MCF 10A (cell line): ENCODE results near the gene MYL6B. TPM values are rescaled to one million over a fixed set of nuclear protein-coding genes. Genes with fewer than 3 reads are reported as not detected.

Experiments
- BruUV-seq: library from RNA; stranded (reverse); fragments of 400-500 nt; replicated peaks from 2 replicates; lab custom pipeline; 2021; lab: Mats Ljungman, UMichigan
- CTCF ChIA-PET: fragments of 300-600 bp; sonication (Branson Sonifier 250); formaldehyde crosslinking; extraction: SDS; loops from one replicate; lab custom pipeline; 2021; ENCODE audit warnings: antibody characterized with exemption, inconsistent platforms; lab: Yijun Ruan, JAX
- POLR2A ChIA-PET: fragments of 300-600, 350-650 bp; sonication (Branson Sonifier 250); formaldehyde crosslinking; extraction: SDS; loops from one replicate; lab custom pipeline; 2020; ENCODE audit warnings: antibody characterized with exemption, inconsistent platforms; lab: Yijun Ruan, JAX
- DNase-seq: peaks from one replicate; pipeline ENCODE4 v3.0.0-alpha.2; 2018; ENCODE audit not compliant: unreplicated experiment
- H3K27ac Mint-ChIP-seq: one replicate; pipeline ENCODE4 v1.8.0; 2022; ENCODE audit warnings: mild to moderate bottlenecking, low read depth, mixed read lengths; ENCODE audit not compliant: unreplicated experiment
- H3K27me3 Mint-ChIP-seq: one replicate; pipeline ENCODE4 v1.8.0; 2022; ENCODE audit warnings: mixed read lengths; ENCODE audit not compliant: insufficient read depth, unreplicated experiment
- H3K36me3 Mint-ChIP-seq: one replicate; pipeline ENCODE4 v1.8.0; 2022; ENCODE audit warnings: mild to moderate bottlenecking, moderate library complexity, mixed read lengths; ENCODE audit not compliant: insufficient read depth, unreplicated experiment
- H3K4me1 Mint-ChIP-seq: one replicate; pipeline ENCODE4 v1.8.0; 2022; ENCODE audit warnings: mixed read lengths; ENCODE audit not compliant: insufficient read depth, unreplicated experiment
- H3K4me3 Mint-ChIP-seq: one replicate; pipeline ENCODE4 v1.8.0; 2022; ENCODE audit warnings: mild to moderate bottlenecking, moderate library complexity, mixed read lengths; ENCODE audit not compliant: unreplicated experiment
- H3K9me3 Mint-ChIP-seq: one replicate; pipeline ENCODE4 v1.8.0; 2022; ENCODE audit warnings: mixed read lengths; ENCODE audit not compliant: unreplicated experiment
- intact Hi-C: fragments of 100-400 bp; cut with micrococcal nuclease; formaldehyde crosslinking; loops from 2 replicates; pipeline ENCODE4 v1.14.1; 2022
- total RNA-seq: library from RNA; stranded (reverse); gene quantifications from 2 replicates; pipeline ENCODE4 v1.2.3, GENCODE V29; 2022
- TF ChIP-seq, protein P1 (sequence below): fragments of 200-600 bp; IDR thresholded peaks from one replicate; pipeline ENCODE4 v1.8.0; 2022; ENCODE audit warnings: antibody characterized with exemption, mild to moderate bottlenecking; ENCODE audit not compliant: unreplicated experiment

The MYL6B gene
- total RNA-seq, 1 experiment from 2014 or later = 46.0 TPM

DNA sequence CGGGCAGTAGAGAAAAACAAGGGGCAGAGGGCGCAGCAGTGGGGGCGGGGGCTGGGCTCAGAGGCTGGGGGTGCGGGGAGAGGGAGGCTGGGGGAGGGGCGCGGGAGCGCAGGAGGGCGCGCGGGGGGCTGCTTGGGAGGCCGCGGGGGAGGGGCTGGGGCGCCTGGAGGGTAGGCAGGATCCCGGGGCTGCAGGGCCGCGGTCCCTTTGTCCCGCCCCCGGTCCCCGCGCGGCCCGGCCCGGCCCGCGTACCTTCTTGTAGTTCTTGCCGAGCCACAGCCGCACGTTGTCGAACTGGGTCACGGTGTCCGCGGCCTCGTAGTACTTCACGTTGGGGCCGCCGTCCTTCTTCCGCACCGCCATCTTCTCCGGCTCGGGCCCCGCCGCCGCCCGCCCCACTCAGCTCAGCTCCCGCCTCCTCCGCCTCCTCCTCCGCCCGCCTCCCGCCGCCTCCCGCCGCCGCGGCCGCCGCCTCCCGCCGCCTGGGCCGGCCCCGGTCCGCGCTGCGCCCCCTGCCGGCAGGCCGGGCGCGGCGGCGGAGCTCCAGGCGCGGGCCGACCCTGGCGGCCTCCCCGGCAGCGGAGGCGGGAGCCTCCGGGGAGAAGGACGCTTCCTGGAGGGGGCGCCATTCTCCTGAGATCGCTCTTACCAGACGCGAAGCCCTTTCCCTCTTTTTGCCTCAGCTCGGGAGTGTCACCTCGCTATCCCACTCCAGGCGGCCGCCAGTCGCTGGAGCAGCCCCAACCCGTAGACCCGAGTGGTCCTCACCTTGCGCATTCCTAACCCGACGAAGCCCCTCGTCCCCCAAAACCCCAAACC lies 36.9 kb downstream of the MYL6B start, which contains the start of gene SMARCC2:
TSS of gene SMARCC2 (minus strand) at position 385 of the 819 bp plus-strand sequence. CDS start at position 363, 22 bp downstream.
- Mint-ChIP-seq H3K27me3 (no peaks in the 10 kb centered on the region), H3K27ac (peak within 1 kb of the TSS; percentile 93), H3K36me3 (peaks cover 37% of the 10 kb centered on the region), H3K4me1 (peaks cover 38% of the 10 kb centered on the region), H3K4me3 (peak within 1 kb of the TSS; percentile 85), H3K9me3 (no peaks in the 10 kb centered on the region)
- DNase-seq = peak; percentile 87
- ChIA-PET CTCF (interaction anchor here (0.5 to 6.6 kb wide), 37 partner anchors 11 to 1882 kb away, joined by 3 to 83 read pairs (median 4); partner anchors contain the start of genes APOF, ESYT1, RNF41 and ZC3H10), POLR2A (interaction anchor here (0.6 to 7.9 kb wide), 35 partner anchors 9 to 406 kb away, joined by 3 to 140 read pairs (median 6); partner anchors contain the start of genes CNPY2, COQ10A, CS and ESYT1)
- intact Hi-C loops = loop anchor here (1.0 kb wide), 1 partner anchor 63 kb away; no protein-coding TSS in a partner anchor
- no TSS peak for BruUV-seq
- TF ChIP-seq, protein P1, sequence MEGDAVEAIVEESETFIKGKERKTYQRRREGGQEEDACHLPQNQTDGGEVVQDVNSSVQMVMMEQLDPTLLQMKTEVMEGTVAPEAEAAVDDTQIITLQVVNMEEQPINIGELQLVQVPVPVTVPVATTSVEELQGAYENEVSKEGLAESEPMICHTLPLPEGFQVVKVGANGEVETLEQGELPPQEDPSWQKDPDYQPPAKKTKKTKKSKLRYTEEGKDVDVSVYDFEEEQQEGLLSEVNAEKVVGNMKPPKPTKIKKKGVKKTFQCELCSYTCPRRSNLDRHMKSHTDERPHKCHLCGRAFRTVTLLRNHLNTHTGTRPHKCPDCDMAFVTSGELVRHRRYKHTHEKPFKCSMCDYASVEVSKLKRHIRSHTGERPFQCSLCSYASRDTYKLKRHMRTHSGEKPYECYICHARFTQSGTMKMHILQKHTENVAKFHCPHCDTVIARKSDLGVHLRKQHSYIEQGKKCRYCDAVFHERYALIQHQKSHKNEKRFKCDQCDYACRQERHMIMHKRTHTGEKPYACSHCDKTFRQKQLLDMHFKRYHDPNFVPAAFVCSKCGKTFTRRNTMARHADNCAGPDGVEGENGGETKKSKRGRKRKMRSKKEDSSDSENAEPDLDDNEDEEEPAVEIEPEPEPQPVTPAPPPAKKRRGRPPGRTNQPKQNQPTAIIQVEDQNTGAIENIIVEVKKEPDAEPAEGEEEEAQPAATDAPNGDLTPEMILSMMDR = peak; percentile 75

DNA sequence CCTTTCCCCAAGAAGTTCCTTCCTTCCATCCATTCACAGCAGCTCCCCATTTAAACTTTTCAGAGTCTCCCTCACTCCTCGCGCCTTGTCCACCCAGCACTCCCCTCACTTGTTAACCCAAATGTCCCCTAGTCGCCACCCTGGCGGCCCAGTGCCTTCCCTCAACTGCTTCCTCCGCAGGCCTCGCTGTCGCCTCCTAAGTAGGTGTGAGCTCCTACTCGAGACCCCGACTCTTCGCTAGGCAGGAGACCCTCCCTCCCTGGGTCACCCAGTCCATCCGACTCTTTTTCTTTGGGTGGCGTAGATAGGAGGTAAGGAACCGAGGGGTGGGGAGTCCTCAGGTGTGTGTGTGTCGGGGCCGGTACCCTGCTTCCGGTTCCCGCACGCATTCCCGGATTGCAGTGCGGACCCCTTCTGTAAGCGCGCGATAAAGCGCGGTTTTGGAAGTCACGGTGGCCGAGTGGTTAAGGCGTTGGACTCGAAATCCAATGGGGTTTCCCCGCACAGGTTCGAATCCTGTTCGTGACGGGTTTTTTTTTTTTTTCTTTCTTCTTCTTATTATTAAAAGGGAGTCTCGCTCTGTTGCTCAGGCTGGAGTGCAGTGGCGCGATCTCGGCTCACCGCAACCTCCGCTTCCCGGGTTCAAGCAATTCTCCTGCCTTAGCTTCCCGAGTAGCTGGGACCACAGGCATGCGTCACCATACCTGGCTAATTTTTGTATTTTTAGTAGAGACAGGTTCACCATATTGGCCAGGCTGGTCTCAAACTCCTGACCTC lies 37.7 kb downstream of the MYL6B start:
- CTCF ChIA-PET = interaction anchor here (0.5 to 6.6 kb wide), 37 partner anchors 12 to 1882 kb away, joined by 3 to 83 read pairs (median 4); partner anchors contain the start of genes APOF, ESYT1, RNF41 and ZC3H10
- no TSS peak for BruUV-seq

GRCh38 chr12:56190695-56191155 lies 38.3 kb downstream of the MYL6B start:
- H3K36me3 Mint-ChIP-seq = peaks cover 24% of the 10 kb centered on the region
- H3K27ac Mint-ChIP-seq = peak overlapping the region; percentile 93
- no peaks in the 10 kb centered on the region for H3K27me3 Mint-ChIP-seq
- H3K9me3 Mint-ChIP-seq = no peaks in the 10 kb centered on the region
- peak; percentile 31 for DNase-seq
- intact Hi-C loops = loop anchor here (1.0 to 10.0 kb wide), 3 partner anchors 66 to 456 kb away; partner anchors contain the start of gene ZC3H10
- TF ChIP-seq, protein P1 = no peak
- H3K4me1 Mint-ChIP-seq = peaks cover 38% of the 10 kb centered on the region
- POLR2A ChIA-PET = interaction anchor here (1.6 to 7.9 kb wide), 8 partner anchors 30 to 194 kb away, joined by 4 to 140 read pairs (median 12); partner anchors contain the start of genes ESYT1, MYL6, RNF41 and RPL41
- CTCF ChIA-PET = interaction anchor here (0.6 to 6.6 kb wide), 13 partner anchors 10 to 452 kb away, joined by 3 to 83 read pairs (median 7); partner anchors contain the start of genes RNF41 and ZC3H10
- no TSS peak for BruUV-seq
- peak overlapping the region; percentile 85 for H3K4me3 Mint-ChIP-seq

More for the DNA sequence above, 37.7 kb downstream of the MYL6B start:
- DNase-seq = peak; percentile 90
- Mint-ChIP-seq H3K4me3 (peak overlapping the region; percentile 85), H3K27me3 (no peaks in the 10 kb centered on the region), H3K36me3 (peaks cover 31% of the 10 kb centered on the region), H3K4me1 (peaks cover 38% of the 10 kb centered on the region), H3K27ac (peak overlapping the region; percentile 93), H3K9me3 (no peaks in the 10 kb centered on the region)
- TF ChIP-seq, protein P1 = no peak
- intact Hi-C loops = loop anchor here (1.0 to 10.0 kb wide), 4 partner anchors 64 to 455 kb away; partner anchors contain the start of gene ZC3H10
- POLR2A ChIA-PET = interaction anchor here (0.6 to 7.9 kb wide), 32 partner anchors 9 to 407 kb away, joined by 3 to 140 read pairs (median 6); partner anchors contain the start of genes CNPY2, COQ10A, CS and ESYT1
